B cell (primary cell): ENCODE measurements around the gene KLK14.

Experiments
- CTCF ChIP-seq: fragments of 200-600 bp; IDR thresholded peaks from one replicate; pipeline ENCODE4 v1.8.0; 2022; ENCODE audit warnings: antibody characterized with exemption, mild to moderate bottlenecking
- EZH2 ChIP-seq: IDR thresholded peaks from 2 replicates; pipeline ENCODE4 v1.6.1; 2012; ENCODE audit warnings: borderline replicate concordance, low read depth, mild to moderate bottlenecking, moderate library complexity, low read length; ENCODE audit not compliant: insufficient read depth, poor library complexity, severe bottlenecking

- no peak for TF ChIP-seq CTCF
- no peak for TF ChIP-seq EZH2
These were observed 4.6 kb downstream of the KLK14 start for GRCh38 chr19:51078104-51078503.
